Measurements from ENCODE around the gene LRMDA.

- TF ChIP-seq CTCF (conservative IDR thresholded peaks at IDR 0.05; ENCODE audit: low read length) (no peak), EZH2phosphoT487 (IDR thresholded peaks at IDR 0.05; ENCODE audit: borderline replicate concordance, low read depth, low read length) (no peak)
Observed at GRCh38 chr10:75465450-75465827, 34.0 kb downstream of the LRMDA start.

All from OCI-LY7 (cell line).